SK-N-SH (cell line): ENCODE measurements around the gene SPTBN1.

Source experiments
- RAD21 ChIP-seq: IDR thresholded peaks from 2 replicates; pipeline ENCODE4 v1.6.1; 2012; ENCODE audit warnings: mild to moderate bottlenecking, low read length
- RCOR1 ChIP-seq: fragments of 150-350 bp; IDR thresholded peaks from 2 replicates; pipeline ENCODE4 v1.6.1; 2017; ENCODE audit warnings: antibody characterized with exemption, low read length
- TF ChIP-seq, protein P1 (sequence below): fragments of 200-600 bp; sonication (generic); IDR thresholded peaks from 2 replicates; pipeline ENCODE4 v1.6.1; 2017; ENCODE audit warnings: antibody characterized with exemption, mild to moderate bottlenecking, moderate library complexity

DNA sequence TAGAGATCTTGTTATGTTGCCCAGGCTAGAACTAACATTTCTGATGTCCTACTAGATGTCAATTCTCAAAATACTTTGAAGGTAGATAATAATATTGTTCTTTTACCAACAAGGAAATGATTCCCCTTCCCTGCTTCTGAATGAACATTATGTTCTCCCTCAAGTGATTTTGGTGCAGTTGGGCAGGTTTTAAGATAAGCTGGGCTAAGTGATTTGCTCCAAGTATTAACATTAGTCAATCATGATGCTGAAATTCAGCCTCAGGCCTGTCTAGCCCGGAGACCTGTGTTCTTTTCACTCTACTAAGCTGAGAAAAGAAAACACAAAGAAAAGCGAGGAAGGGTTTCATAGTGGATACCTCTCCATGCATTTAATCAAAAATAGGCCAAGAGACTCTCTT, 38.5 kb upstream of the SPTBN1 start:
- TF ChIP-seq RCOR1 (no peak), RAD21 (no peak)
- TF ChIP-seq, protein P1, sequence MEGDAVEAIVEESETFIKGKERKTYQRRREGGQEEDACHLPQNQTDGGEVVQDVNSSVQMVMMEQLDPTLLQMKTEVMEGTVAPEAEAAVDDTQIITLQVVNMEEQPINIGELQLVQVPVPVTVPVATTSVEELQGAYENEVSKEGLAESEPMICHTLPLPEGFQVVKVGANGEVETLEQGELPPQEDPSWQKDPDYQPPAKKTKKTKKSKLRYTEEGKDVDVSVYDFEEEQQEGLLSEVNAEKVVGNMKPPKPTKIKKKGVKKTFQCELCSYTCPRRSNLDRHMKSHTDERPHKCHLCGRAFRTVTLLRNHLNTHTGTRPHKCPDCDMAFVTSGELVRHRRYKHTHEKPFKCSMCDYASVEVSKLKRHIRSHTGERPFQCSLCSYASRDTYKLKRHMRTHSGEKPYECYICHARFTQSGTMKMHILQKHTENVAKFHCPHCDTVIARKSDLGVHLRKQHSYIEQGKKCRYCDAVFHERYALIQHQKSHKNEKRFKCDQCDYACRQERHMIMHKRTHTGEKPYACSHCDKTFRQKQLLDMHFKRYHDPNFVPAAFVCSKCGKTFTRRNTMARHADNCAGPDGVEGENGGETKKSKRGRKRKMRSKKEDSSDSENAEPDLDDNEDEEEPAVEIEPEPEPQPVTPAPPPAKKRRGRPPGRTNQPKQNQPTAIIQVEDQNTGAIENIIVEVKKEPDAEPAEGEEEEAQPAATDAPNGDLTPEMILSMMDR, result no peak
